ENCODE data around the gene TTC39C. TPM values are rescaled to one million over a fixed set of nuclear protein-coding genes. Genes with fewer than 3 reads are reported as not detected.

The TTC39C gene
- total and polyA plus RNA-seq, 12 donors, result 28.9 to 77.6 (median 49.3) TPM

DNA sequence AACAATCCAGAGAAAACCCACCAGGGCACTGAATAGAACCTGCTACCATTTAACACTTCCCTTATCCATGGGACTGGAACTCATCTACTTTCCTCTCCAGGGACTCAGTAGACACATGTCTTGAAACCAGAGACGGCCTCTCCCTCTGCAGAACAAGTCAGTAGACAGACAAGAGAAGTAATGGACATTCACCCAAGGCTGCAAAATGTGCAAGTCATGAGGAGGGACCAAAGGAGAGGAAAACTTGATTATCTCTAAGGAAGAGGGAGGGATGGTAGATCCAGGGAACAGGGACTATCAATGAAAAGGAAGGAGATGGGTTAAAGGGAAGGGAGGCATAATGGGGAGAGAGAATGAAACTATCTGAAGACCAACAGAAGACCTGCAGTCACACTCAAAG, 5.3 kb upstream of the TTC39C start:
- no peak overlapping the region for H3K27ac ChIP-seq
- no peaks in the 10 kb centered on the region for H3K36me3 ChIP-seq (replicated peaks in 1 of 2)
- WGBS, 4 donors, result 75 to 90% (median 83%) methylated on average over 1 of the region's 1 CpG
- H3K4me3 ChIP-seq, result no peak overlapping the region
- H3K9me3 ChIP-seq (replicated peaks in 1 of 3), result no peaks in the 10 kb centered on the region
- TF ChIP-seq, protein P1, sequence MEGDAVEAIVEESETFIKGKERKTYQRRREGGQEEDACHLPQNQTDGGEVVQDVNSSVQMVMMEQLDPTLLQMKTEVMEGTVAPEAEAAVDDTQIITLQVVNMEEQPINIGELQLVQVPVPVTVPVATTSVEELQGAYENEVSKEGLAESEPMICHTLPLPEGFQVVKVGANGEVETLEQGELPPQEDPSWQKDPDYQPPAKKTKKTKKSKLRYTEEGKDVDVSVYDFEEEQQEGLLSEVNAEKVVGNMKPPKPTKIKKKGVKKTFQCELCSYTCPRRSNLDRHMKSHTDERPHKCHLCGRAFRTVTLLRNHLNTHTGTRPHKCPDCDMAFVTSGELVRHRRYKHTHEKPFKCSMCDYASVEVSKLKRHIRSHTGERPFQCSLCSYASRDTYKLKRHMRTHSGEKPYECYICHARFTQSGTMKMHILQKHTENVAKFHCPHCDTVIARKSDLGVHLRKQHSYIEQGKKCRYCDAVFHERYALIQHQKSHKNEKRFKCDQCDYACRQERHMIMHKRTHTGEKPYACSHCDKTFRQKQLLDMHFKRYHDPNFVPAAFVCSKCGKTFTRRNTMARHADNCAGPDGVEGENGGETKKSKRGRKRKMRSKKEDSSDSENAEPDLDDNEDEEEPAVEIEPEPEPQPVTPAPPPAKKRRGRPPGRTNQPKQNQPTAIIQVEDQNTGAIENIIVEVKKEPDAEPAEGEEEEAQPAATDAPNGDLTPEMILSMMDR (IDR thresholded peaks at IDR 0.05), result no peak
- no peak for TF ChIP-seq POLR2A (IDR thresholded peaks at IDR 0.05)
- no peaks in the 10 kb centered on the region for H3K4me1 ChIP-seq (replicated peaks in 1 of 2)
- intact Hi-C loops (cut with DNase I), result loop anchor here in 1 of 2 donors (10.0 kb wide), 1 partner anchor 116 kb away; no protein-coding TSS in a partner anchor
- H3K27me3 ChIP-seq, result no peaks in the 10 kb centered on the region
- no peak for DNase-seq

DNA sequence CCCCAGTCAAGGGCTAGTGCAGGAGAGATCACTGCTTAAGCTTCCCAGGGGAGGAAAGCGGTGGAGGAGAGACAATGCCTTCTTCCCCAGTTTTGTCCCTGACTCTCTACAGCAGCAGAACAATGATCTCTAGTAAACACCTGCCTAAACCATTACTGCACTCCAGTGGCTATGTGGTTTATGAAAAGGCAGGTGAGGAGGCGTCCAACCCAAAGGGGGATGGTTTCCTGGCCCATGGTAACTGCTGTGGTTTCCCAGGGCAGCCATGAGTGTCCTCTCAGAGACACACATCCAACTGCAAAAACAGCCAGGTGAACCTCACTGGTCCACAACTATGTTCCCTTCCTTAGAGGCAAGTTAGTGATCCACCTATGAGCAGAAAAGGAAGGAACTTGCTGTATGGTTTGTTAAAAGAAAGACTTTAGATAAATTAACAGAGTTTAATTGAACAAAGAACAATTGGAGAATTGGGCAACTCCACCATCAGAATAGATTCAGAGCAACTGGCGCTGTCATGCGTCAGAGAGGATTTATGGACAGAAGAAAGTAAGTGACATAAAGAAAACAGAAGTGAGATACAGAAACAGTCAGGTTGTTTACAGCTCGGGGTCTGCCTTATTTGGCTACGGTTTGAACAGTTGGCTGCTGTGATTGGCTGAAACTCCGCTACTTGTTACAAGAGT, 4.8 kb upstream of the TTC39C start:
- Histone ChIP-seq H3K4me3 (no peak overlapping the region), H3K9me3 (replicated peaks in 1 of 3) (no peaks in the 10 kb centered on the region), H3K4me1 (replicated peaks in 1 of 2) (no peaks in the 10 kb centered on the region), H3K27ac (no peak overlapping the region), H3K27me3 (no peaks in the 10 kb centered on the region), H3K36me3 (replicated peaks in 1 of 2) (no peaks in the 10 kb centered on the region)
- 72 to 83% (median 77%) methylated on average over 7 of the region's 7 CpGs for WGBS, 4 donors
- TF ChIP-seq, protein P1 (IDR thresholded peaks at IDR 0.05), result no peak
- TF ChIP-seq POLR2A (IDR thresholded peaks at IDR 0.05), result no peak
- intact Hi-C loops (cut with DNase I), result loop anchor here (10.0 kb wide), 2 partner anchors 65 to 115 kb away; no protein-coding TSS in a partner anchor
- no peak for DNase-seq

DNA sequence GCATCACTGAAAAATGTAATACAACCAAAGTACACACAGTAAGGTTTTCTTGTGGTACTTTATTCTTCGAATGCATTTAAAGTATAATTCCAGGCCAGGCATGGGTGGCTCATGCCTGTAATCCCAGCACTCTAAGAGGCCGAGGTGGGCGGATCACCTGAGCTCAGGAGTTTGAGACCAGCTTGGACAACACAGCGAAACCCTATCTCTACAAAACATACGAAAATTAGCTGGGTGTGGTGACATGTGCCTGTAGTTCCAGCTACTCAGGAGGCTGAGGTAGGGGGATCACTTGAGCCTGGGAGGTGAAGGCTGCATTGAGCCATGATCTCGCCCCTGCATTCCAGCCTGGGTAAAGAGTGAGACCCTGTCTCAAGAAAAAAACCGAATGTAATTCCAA, 3.9 kb upstream of the TTC39C start:
- Histone ChIP-seq H3K4me1 (replicated peaks in 1 of 2) (peaks cover 0 to 1% of the 10 kb centered on the region in 2 donors), H3K27ac (no peak overlapping the region), H3K27me3 (no peaks in the 10 kb centered on the region), H3K9me3 (replicated peaks in 1 of 3) (no peaks in the 10 kb centered on the region), H3K36me3 (replicated peaks in 1 of 2) (no peaks in the 10 kb centered on the region), H3K4me3 (no peak overlapping the region)
- DNase-seq, result no peak
- WGBS, 4 donors, result 79 to 88% (median 86%) methylated on average over 7 of the region's 7 CpGs
- intact Hi-C loops (cut with DNase I), result loop anchor here in 1 of 2 donors (10.0 kb wide), 1 partner anchor 64 kb away; no protein-coding TSS in a partner anchor
- TF ChIP-seq, protein P1 (IDR thresholded peaks at IDR 0.05), result no peak
- no peak for TF ChIP-seq POLR2A (IDR thresholded peaks at IDR 0.05)

DNA sequence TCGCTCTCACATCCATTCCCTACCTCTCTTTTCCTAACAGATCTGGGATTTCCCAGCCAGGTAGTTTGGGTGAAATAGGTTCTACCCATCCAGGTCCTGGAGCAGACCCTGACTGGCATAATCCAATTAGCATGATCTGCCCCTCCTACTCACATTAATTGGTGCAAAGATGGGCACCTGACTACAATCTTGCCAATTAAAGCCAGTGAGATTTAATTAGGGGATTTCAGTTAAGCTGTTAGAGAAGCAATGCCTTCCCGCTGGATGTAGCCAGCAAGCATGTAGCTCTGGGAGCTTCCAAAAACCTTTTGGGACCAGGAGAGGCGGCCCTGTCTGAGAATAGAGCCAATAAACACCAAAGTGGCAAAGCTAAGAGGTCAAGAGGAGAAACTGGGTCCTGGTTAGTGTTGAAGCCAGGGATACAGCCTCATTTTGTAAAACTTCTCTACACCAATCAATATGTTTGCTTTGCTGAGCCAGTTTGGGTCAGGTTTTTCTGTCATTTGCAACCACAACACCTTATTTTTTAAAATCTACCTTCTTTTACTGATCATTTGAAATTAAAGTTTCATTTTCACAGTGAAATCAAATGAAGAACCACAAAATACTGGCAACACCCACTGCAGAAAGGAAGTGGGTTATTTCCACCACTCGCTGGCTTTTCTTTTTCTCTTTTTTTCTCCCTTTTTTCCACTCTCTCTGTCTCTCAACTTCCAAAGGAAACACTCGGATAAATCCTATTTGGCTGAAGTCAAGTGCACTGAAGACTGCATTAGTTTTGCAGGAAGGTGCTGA, 3.2 kb upstream of the TTC39C start:
- no peaks in the 10 kb centered on the region for H3K9me3 ChIP-seq (replicated peaks in 1 of 3)
- peaks cover 0 to 8% of the 10 kb centered on the region in 2 donors for H3K4me1 ChIP-seq (replicated peaks in 1 of 2)
- 79 to 80% (median 80%) methylated on average over 5 of the region's 5 CpGs for WGBS, 4 donors
- no peaks in the 10 kb centered on the region for H3K27me3 ChIP-seq
- TF ChIP-seq POLR2A (IDR thresholded peaks at IDR 0.05), result no peak
- TF ChIP-seq, protein P1 (IDR thresholded peaks at IDR 0.05), result no peak
- no peak overlapping the region for H3K4me3 ChIP-seq
- no peak overlapping the region for H3K27ac ChIP-seq
- H3K36me3 ChIP-seq (replicated peaks in 1 of 2), result no peaks in the 10 kb centered on the region
- intact Hi-C loops (cut with DNase I), result loop anchor here in 1 of 2 donors (10.0 kb wide), 1 partner anchor 63 kb away; no protein-coding TSS in a partner anchor
- DNase-seq, result no peak
